RWPE2 (cell line): ENCODE results near the gene IRGQ.
A peak's percentile ranks its signal among the peaks of the same experiment; 100 is the strongest.

Source experiments
- ATAC-seq: fragments of 200-7000 bp; cut with Tn5 transposase; 3 replicates; pipeline ENCODE4 v1.9.1; 2021; ENCODE audit warnings: low read depth
- DNase-seq: peaks from one replicate; pipeline ENCODE4 v3.0.0-alpha.2; 2020; ENCODE audit warnings: low spot score
- H3K27ac ChIP-seq: fragments of 450-650 bp; 2 replicates; pipeline ENCODE4 v1.5.1; 2017; ENCODE audit warnings: mild to moderate bottlenecking; ENCODE audit not compliant: poor library complexity, severe bottlenecking
- H3K27me3 ChIP-seq: fragments of 250-450 bp; sonication (Bioruptor Pico); 2 replicates; pipeline ENCODE4 v1.5.1; 2021; ENCODE audit warnings: mild to moderate bottlenecking, moderate library complexity; ENCODE audit not compliant: insufficient read depth, poor library complexity, severe bottlenecking
- H3K36me3 ChIP-seq: fragments of 250-450 bp; sonication (Bioruptor Pico); 2 replicates; pipeline ENCODE4 v1.5.1; 2020; ENCODE audit warnings: low read depth, mild to moderate bottlenecking, moderate library complexity
- H3K4me1 ChIP-seq: fragments of 250-450 bp; sonication (Bioruptor Pico); 2 replicates; pipeline ENCODE4 v1.5.1; 2021; ENCODE audit warnings: mild to moderate bottlenecking, moderate library complexity; ENCODE audit not compliant: insufficient read depth, poor library complexity, severe bottlenecking
- H3K4me3 ChIP-seq: fragments of 250-450 bp; sonication (Bioruptor Pico); 2 replicates; pipeline ENCODE4 v1.5.1; 2021; ENCODE audit warnings: mild to moderate bottlenecking, moderate library complexity; ENCODE audit not compliant: severe bottlenecking
- H3K9me3 ChIP-seq: fragments of 250-450 bp; sonication (Bioruptor Pico); 2 replicates; pipeline ENCODE4 v1.5.1; 2021; ENCODE audit warnings: mild to moderate bottlenecking, moderate library complexity; ENCODE audit not compliant: severe bottlenecking
- TF ChIP-seq, protein P1 (sequence below): fragments of 450-650 bp; IDR thresholded peaks from one replicate; pipeline ENCODE4 v1.5.1; 2017; ENCODE audit warnings: mild to moderate bottlenecking, moderate library complexity; ENCODE audit not compliant: poor library complexity, severe bottlenecking

Gene IRGQ

DNA sequence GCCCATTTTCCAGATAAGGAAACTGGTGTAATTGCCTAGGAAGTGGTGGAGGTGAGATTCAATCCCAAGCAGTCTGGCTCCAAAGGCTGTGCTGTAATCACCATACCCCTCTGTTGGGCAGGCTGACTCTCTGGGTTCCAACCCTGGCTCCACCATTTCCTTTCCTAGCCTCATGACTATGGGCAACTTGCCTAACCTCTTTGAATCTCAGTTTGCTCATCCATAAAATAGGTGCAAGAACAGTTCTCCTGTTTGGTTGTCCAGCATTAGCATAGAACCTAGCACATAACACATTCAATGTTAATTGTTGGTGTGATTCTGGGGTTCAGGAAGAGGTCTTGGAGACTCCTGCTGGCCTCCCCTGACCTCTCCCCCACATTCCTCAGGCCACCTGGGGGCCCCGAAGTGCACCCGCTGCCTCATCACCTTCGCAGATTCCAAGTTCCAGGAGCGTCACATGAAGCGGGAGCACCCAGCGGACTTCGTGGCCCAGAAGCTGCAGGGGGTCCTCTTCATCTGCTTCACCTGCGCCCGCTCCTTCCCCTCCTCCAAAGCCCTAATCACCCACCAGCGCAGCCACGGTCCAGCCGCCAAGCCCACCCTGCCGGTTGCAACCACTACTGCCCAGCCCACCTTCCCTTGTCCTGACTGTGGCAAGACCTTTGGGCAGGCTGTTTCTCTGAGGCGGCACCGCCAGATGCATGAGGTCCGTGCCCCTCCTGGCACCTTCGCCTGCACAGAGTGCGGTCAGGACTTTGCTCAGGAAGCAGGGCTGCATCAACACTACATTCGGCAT is 2.7 kb upstream of the IRGQ start:
- TF ChIP-seq, protein P1, sequence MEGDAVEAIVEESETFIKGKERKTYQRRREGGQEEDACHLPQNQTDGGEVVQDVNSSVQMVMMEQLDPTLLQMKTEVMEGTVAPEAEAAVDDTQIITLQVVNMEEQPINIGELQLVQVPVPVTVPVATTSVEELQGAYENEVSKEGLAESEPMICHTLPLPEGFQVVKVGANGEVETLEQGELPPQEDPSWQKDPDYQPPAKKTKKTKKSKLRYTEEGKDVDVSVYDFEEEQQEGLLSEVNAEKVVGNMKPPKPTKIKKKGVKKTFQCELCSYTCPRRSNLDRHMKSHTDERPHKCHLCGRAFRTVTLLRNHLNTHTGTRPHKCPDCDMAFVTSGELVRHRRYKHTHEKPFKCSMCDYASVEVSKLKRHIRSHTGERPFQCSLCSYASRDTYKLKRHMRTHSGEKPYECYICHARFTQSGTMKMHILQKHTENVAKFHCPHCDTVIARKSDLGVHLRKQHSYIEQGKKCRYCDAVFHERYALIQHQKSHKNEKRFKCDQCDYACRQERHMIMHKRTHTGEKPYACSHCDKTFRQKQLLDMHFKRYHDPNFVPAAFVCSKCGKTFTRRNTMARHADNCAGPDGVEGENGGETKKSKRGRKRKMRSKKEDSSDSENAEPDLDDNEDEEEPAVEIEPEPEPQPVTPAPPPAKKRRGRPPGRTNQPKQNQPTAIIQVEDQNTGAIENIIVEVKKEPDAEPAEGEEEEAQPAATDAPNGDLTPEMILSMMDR, result no peak
- no peak for ATAC-seq

GRCh38 chr19:43597876-43598275 is 1.9 kb upstream of the IRGQ start:
- Histone ChIP-seq H3K36me3 (peaks cover 18% of the 10 kb centered on the region), H3K27ac (no peak overlapping the region), H3K27me3 (no peaks in the 10 kb centered on the region), H3K9me3 (no peaks in the 10 kb centered on the region), H3K4me1 (no peaks in the 10 kb centered on the region), H3K4me3 (no peak overlapping the region)
- TF ChIP-seq, protein P1, result no peak
- DNase-seq (no peak), ATAC-seq (no peak)

More for the DNA sequence above, 2.7 kb upstream of the IRGQ start:
- no peak overlapping the region for H3K27ac ChIP-seq
- H3K9me3 ChIP-seq, result no peaks in the 10 kb centered on the region
- H3K36me3 ChIP-seq, result peaks cover 11% of the 10 kb centered on the region
- no peaks in the 10 kb centered on the region for H3K4me1 ChIP-seq
- no peak overlapping the region for H3K4me3 ChIP-seq
- no peaks in the 10 kb centered on the region for H3K27me3 ChIP-seq
- no peak for DNase-seq

DNA sequence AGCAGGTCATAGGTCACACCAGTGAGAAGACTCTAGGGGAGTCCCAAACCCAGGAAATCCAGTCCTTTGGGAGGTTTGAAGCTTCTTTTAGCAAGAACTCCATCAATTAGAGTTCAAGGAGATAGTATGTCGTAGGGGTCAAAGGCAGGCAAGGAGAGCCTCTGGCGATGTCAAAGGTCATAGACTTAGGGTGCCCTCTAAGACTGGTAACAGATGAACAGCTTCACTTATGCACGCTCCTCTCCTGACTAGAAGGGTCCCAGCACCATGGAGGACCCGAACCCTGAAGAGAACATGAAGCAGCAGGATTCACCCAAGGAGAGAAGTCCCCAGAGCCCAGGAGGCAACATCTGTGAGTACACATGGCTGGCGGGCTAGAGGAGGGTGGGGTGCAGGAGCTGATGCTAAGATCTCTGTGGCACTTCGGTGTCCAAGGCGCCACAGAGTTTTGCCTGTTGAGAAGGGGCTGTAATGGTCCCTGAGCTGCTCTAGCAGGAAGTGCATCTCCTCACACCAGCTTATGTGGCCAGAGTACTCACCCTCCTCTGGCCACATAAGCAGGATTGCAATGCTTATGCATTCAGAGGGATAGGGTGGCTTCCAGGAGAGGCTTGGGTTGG is 1.0 kb upstream of the IRGQ start:
- DNase-seq (no peak), ATAC-seq (no peak)
- Histone ChIP-seq H3K9me3 (no peaks in the 10 kb centered on the region), H3K4me1 (no peaks in the 10 kb centered on the region), H3K27ac (peak overlapping the region; percentile 56), H3K4me3 (peak overlapping the region; percentile 59), H3K36me3 (peaks cover 22% of the 10 kb centered on the region), H3K27me3 (no peaks in the 10 kb centered on the region)
- TF ChIP-seq, protein P1, result no peak

- no peaks in the 10 kb centered on the region for H3K9me3 ChIP-seq
- H3K27ac ChIP-seq, result peak overlapping the region; percentile 56
- peak; percentile 17; the same call in 2 of the 3 replicates for ATAC-seq
- no peak for DNase-seq
- H3K27me3 ChIP-seq, result no peaks in the 10 kb centered on the region
- peak overlapping the region; percentile 59 for H3K4me3 ChIP-seq
- TF ChIP-seq, protein P1, result no peak
- no peaks in the 10 kb centered on the region for H3K4me1 ChIP-seq
- peaks cover 22% of the 10 kb centered on the region for H3K36me3 ChIP-seq
These were observed 332 bp downstream of the IRGQ start for GRCh38 chr19:43595605-43595998.
